ENCODE measurements around the gene SRR.

Gene SRR

DNA sequence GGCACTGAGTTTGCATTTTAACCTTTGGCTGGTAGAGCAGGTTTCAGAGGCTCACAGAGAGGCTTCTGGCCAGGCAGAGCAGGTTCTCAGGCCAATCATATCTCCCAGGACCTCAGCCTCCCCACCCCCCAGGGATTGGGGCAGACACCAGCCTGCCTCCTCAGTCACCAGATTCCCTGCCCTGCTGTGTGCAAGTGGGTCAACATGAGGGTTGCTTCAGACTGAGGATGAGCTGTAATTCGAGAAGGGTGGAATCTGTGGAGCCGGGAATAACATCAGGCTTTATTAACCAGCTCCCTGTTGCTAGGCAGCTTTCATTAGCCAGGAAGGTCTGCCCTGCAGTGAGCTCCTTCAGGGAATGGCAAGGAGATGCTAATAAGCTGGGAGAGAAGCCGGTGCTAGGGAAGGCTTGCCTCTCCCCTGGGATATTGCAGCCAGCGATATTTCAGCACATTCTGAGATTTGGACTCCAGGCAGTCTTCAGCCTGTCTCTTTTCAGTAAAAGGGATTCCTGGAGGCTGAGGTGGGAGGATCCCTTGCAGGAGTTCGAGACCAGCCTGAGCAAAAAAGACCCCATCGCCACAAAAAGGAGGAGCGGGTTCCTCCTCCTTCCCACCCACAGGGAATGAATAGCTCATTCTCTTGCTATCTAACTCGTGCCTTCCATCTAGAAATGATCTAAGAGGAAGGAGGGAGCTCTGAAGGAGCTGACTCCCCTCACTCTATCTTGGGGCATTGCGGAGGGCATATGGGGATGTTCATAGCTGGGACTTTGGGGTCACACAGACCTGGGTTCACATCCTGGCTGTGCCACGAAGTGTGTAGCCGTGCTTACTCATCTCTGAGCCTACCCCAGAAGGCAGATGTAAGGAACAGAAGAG lies 44.3 kb downstream of the SRR start:
- DNase-seq = no peak

DNA sequence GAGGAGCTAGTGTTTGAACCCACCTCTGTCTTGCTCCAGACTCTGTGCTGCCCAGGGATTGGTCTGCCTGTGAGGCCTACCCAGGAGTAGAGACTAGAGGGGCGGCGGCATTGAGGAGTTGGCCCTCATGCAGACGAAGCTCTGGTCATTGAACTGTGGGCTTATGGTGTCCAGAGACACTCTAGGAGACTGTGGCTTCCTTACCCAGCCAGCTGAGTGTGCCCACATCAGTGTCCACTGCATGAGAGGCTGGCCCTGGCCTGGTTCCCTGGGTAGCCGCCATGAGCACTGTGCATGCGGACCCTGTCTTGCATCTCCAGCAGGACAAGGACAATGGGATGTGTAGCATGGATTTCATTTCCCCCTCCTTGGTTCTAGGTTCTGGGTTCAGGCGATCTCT lies 47.5 kb downstream of the SRR start:
- DNase-seq = no peak

- no peak for DNase-seq
Observed at GRCh38 chr17:2354311-2354710, 50.6 kb downstream of the SRR start.

DNA sequence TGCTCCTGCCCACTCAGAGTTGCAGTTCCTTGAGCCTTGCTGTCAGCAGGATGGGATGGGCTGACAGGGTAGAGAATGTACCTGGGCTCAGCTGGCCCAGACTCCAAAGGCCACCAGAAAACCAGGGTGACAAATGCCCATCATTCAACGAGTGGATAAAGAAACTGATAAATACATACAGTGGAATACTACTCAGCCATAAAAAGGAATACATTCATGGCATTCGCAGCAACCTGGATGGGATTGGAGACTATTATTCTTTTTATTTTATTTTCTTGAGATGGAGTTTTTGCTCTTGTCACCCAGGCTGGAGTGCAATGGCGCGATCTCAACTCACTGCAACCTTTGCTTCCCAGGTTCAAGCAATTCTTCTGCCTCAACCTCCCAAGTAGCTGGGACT lies 53.5 kb downstream of the SRR start:
- DNase-seq = no peak

GRCh38 chr17:2357931-2358434 lies 54.2 kb downstream of the SRR start:
- no peak for DNase-seq

DNA sequence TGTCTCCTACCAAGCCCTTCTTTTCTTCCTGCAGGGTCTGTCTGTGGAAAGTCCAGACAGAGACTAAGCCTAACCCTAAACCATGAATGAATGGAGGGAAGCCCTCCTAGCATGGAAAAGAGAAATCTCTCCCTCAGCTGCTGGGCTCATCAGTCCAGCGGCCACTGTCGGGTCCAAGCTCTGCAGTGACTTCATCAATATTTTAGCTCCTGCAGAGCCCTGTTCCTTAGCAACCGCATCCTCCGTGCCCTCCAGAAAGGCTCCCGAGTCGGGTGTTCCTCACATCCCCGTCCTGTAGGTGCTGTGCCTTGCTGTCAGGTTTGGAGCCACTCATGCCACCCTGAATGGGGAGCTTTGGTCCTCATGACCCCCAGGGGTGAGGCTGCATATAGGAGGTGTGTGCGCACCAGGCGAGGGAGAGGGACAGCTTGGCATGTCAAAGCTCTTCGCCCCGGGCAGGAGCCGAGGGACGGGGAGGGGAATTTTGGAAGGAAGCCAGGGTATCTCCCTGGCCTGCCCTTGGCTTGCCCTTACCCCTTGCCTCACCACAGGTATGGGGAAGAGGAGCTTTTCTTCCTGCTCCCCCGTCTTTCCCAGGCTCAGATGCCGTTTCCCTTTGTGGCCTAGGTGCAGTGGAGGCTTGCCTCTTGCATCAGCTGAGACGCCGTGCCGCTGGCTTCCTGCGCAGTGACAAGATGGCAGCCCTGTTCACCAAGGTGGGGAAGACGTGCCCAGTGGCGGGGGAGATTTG lies 57.4 kb downstream of the SRR start:
- DNase-seq = no peak

- DNase-seq = no peak
Observed at GRCh38 chr17:2362016-2362415, 58.3 kb downstream of the SRR start.

GRCh38 chr17:2362416-2362815 lies 58.7 kb downstream of the SRR start:
- DNase-seq = no peak

DNA sequence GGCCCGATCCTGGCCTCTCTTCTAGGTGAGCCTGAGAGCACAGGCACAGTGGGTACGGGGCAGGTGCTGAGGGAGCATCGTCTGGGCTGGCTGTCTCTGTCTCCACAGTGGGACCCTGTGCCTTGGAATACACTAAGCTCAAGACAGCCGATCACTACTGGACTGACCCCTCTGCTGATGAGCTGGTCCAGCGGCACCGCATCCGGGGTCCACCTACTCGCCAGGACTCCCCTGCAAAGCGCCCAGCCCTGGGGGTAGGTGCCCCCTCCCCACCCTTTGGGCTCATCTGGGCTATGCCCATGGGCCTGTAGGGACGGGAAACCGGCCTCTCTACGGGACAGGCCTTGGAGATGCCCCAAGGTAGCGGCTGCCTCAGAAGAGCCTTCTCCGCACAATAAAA lies 59.1 kb downstream of the SRR start:
- no peak for DNase-seq

DNA sequence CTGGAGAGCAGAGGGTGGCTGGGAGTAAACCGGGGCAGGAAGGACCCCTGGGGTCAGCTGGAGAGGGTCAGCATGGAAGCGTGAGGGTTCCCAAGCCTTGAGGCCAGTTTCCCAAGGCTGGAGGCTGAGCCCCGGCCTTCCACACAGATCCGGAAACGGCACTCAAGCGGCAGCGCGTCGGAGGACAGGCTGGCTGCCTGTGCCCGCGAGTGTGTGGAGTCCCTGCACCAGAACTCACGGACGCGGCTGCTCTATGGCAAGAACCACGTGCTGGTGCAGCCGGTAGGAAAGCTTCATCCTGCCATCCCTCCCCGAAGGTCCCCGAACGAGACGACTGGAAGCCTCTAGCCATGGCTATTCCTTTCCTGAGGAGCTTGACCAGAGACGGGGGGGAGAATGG lies 59.6 kb downstream of the SRR start:
- no peak for DNase-seq

DNA sequence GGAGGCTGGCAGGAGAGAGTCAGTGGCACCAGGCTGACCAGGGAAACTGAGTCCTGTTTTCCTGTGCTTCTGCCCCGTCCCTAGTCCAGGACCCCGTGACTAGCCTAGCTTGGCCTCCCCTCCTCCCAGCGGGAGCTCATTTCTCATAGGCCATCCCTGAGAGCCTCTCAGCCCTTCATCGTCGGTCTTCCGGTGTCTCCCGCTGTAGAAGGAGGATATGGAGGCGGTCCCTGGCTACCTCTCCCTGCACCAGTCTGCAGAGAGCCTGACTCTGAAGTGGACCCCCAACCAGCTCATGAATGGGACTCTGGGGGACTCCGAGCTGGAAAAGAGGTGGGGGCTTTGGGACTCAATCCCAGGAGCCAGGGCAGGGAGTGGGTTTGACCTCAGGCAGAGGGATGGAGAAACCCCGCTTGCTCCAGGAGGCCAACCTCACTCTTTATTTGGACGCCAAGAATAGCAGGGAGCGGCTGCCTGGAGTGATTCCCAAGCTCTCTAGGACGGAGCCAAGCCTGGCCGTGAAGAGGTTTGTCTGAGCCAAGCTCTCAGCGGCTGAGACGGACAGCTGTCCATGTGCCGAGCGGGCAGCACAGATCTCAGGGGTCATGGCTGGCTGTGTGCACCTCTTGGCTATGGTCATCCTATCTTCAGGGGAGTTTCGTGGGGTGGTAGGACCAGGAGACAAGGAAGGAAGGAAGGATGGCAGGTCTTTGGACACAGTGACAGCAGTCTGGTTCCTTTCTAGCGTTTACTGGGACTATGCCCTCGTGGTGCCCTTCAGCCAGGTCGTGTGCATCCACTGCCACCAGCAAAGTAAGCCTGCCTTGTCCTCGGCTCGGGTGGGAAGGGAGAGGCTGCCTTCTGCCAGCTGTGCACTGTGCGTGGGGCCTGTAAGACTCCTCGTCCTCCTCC lies 60.4 kb downstream of the SRR start:
- no peak for DNase-seq

- DNase-seq = no peak
Observed at GRCh38 chr17:2364763-2365116, 61.0 kb downstream of the SRR start.

- DNase-seq = no peak
Observed at GRCh38 chr17:2365132-2365531, 61.4 kb downstream of the SRR start.

DNA sequence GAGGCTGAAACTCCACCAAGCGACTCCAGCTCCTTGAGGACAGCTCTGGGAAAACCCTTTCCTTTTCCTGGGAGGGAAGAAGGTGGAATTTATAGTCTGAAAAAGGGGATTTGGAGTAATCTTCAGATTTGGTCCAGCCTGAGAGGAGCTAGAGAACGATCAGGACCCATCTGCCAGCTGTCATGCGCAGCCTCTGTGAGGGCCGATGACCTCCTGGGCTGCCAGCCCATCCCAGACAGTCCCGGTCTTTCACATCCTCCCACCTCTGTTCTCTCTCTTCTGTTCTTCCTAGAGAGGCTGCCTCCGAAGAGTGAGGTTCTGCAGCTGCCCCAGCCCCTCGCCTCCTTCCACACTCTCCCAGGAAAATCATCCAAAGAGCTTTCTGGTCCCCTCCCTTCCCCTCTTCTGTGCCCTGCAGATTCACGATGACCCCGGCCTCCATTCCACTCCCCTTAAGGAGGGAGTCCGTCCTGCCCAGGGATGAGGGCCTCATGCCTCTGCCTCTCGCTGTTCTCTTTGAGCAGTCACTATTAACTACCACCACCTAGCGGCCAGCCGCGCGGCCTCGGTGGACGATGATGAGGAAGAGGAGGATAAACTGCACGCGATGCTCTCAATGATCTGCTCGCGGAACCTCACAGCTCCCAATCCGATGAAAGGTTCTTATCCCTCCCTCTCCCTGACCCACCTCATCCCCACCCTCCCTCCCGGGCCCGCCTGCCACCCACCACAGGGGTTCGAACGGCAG lies 63.2 kb downstream of the SRR start:
- DNase-seq = no peak

DNA sequence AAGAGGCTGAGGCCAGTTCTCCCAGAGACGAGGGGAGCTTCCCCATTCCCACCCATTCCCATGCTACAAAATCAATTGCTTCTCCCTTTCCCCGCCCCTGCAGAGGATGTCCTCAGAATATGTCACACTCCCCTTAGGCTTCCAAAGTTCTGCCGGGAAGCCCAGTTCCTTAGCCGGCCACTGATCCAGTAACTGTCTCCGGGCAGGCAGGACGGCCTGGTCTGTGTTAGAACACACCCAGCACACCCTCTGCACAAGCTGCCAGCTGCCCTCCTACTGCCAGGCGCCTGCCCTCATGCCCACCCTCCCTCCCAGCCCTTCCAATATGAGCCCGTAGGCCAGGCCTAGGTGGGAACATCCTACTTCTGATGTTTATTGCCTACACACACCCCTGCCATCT lies 64.6 kb downstream of the SRR start:
- no peak for DNase-seq

GRCh38 chr17:2369039-2369438 lies 65.3 kb downstream of the SRR start:
- no peak for DNase-seq

DNA sequence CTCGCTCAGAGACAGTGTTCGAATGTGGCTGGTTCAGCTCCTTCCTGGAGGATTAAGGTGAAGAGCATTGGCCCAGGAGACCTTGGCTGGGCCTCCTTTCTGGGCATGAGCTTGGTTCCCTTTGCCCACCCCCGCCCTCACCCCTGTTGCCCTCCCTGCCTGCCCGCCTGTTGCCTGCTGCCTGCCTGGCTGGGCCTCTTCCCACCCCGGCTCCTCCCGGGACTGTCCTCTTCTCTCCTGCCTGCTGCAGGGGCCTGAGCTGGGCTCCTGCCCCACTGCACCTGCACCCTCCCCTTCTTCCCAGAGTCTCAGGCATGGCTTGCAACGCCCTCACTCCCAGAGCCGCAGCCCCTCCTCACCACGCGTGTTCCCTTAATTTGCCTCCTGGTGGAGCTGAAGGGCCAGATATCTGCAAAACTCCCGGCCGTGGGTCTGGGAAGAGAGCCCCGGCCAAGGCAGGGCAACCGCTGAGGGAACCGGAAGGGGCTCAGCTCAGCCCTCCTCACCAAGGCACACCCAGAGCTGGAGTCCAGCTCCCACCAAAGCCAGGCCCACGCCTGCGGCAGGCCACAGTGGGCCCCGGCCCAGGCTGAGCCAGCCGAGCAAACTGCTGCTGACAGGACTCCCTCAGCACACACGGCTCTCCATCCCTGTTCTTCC lies 65.9 kb downstream of the SRR start:
- DNase-seq = no peak

DNA sequence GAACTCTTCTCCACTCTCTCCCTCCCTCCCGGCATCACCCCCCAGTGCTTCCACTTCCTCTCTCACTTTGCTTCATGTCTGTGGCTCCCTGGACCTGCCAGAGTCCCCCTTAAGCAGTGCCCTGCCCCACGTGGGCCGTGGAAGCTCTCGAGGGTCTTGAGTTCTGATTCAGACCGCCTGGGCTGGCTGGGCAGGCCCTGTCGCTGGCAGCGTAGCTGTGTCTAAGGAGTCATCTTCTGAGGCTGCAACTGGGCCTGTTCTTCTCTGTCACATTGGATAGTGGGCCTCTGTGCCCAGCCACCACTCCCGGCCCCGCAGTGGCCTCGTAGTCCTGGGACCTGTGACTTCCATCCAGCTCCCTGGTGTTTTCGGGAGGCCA lies 66.5 kb downstream of the SRR start:
- DNase-seq = no peak

DNA sequence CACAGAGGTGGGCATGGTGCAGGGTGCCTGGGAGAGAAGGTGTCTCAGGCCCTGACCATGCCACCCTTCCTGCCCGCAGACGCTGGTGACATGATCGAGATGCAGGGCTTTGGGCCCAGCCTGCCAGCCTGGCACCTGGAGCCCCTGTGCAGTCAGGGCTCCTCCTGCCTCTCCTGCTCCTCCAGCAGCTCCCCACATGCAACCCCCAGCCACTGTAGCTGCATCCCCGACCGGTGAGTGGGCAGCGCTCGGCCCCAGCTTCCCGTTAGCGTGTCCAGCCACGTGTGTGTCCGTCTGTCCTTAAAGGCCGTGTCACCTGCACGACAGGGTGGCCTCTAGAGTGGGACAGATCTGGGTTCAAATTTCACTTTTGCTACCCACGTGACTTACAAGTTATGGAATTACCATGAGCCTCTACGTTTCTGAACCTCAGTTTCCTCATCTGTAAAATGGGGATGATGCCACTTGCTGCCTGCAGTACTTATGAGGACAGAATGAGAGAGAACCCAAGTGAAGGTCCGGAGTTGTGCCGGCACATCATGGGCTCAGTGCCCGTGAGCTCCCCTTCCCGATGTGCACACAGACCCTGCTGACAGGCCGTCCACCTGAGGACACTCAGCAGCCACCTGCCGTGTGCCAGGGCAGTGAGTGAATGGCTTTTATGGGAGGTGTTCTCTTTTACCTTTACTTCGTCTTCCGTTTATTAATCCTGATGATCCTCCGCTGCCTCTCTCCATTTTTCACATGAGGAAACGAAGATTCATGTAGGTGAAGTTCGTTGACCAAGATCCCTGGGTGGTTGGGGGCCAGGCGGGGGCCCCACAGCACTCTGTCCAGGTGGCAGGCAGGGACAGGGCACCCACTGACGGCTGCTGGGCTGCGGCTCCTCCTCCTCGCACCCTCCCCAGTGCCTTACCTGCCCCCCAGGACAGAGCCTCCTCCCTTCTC lies 67.7 kb downstream of the SRR start:
- no peak for DNase-seq

- DNase-seq = no peak
Observed at GRCh38 chr17:2372180-2372579, 68.4 kb downstream of the SRR start.

GRCh38 chr17:2372681-2373080 lies 68.9 kb downstream of the SRR start:
- no peak for DNase-seq
